ENCODE results near the gene PTBP3. TPM values are rescaled to one million over a fixed set of nuclear protein-coding genes. Genes with fewer than 3 reads are reported as not detected.

Gene PTBP3
- total RNA-seq, 1 experiment from 2014 or later, result 39.9 TPM

GRCh38 chr9:112184221-112184620, 149.2 kb downstream of the PTBP3 start:
- in situ Hi-C loops (cut with HindIII; ENCODE audit: low sequenced_read_pairs), result no loop called here
- DNase-seq (ENCODE audit: low spot score), result no peak

DNA sequence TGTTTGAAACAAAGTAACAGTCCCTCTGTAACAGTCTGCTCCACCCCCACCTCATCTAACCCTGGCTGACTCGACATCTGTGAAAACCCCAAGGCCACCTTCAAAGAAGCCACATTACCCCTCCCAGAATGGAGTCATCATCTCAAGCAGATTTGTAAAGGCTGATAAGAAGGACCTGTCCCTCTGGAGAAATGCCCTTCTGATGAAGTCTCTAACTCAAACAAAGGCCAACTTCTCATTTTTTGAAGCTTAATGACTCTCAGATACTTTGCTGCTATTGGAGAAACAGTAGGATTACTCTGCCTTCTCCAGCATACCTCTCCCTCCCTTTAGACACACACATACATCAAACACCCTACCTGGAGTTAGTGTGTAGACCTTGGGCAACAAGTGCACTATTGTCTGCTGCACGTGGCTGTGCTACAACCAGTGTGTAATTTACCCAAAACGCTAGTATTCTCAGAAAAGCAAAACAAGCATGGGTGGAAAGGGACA, 153.0 kb downstream of the PTBP3 start:
- DNase-seq (ENCODE audit: low spot score), result no peak
- in situ Hi-C loops (cut with HindIII; ENCODE audit: low sequenced_read_pairs), result no loop called here

DNA sequence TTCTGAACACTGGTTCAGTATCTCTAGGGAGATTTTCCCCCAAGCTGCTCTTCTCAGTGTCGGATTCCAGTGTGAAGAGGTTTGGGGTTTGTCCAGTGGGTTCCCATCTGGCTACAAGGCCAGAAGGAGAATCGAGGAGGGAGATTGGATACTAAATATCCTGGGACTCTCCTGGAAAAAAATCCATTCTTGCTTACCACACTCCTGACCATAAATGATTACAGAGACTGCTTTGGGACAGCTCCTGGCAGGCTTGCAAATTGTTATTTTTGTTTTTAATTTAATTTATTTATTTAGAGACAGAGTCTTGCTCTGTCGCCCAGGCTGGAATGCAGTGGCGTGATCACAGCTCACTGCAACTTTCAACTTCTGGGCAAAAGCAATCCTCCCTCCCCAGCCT, 153.6 kb downstream of the PTBP3 start:
- in situ Hi-C loops (cut with HindIII; ENCODE audit: low sequenced_read_pairs), result no loop called here
- no peak for DNase-seq (ENCODE audit: low spot score)

DNA sequence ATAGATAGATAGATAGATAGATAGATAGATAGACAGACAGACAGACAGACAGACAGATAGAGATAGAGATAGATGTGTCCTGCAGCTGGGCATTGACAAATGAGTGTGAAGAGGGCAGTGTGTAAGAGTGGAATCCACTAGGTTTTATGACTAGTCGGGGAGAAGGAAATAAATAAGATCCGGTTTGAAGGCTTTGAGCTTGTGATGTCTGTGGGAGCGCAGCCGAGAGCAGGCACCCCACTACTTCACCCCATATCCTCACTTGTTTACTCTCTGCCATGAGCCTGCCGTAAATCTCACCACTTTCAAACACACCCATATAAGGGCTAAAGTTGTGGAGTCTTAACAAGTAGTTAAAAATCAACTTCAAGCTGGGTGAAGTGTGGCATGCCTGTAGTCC, 156.9 kb downstream of the PTBP3 start:
- in situ Hi-C loops (cut with HindIII; ENCODE audit: low sequenced_read_pairs), result no loop called here
- DNase-seq (ENCODE audit: low spot score), result no peak

- in situ Hi-C loops (cut with HindIII; ENCODE audit: low sequenced_read_pairs), result no loop called here
- DNase-seq (ENCODE audit: low spot score), result no peak
Observed at GRCh38 chr9:112175796-112176315, 157.6 kb downstream of the PTBP3 start.

DNA sequence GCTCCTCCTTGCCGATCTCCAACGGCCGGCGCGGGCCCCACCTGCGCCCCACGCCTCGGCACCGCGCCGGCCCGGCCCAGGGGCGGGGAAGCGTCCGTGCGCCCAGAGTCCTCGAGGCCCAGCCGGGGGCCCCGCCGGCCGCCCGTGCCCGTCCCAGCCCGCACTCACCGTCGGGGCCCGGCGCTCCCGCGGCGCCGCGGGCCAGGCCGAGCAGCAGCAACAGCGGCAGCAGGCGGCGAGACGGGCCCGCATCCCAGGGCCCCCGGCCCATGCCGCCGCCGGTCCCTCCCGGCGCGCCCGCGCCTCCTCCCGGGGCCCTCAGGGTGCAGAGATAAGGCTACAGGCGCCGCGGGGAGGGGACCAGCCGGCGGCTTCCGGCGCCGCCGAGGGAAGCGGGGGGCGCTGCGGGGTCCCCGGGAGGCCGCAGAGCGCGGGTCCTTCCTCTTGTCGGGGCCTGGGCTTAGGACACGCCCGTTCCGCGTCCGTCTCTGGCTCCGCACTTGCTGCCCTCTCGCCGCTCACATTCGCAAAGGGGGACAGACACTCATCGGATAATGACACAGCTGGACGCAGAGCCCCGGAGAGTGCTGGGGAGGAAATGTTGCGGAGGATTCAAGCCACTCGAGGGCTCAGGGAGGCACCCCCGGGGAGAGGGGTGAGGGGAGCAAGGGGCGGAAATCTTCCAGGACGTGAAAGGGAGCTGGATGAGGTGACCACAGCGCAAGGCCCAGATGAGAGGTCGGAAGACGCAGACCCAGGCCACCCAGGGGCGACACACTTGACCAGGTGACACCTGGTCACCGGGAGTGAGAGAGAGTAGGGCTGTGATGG, 158.2 kb downstream of the PTBP3 start, which contains the start of gene SUSD1:
Gene SUSD1 (minus strand): TSS at position 333 of the 831 bp plus-strand sequence. CDS start 62 bp downstream, at position 271.
- in situ Hi-C loops (cut with HindIII; ENCODE audit: low sequenced_read_pairs), result no loop called here
- DNase-seq (ENCODE audit: low spot score), result no peak

DNA sequence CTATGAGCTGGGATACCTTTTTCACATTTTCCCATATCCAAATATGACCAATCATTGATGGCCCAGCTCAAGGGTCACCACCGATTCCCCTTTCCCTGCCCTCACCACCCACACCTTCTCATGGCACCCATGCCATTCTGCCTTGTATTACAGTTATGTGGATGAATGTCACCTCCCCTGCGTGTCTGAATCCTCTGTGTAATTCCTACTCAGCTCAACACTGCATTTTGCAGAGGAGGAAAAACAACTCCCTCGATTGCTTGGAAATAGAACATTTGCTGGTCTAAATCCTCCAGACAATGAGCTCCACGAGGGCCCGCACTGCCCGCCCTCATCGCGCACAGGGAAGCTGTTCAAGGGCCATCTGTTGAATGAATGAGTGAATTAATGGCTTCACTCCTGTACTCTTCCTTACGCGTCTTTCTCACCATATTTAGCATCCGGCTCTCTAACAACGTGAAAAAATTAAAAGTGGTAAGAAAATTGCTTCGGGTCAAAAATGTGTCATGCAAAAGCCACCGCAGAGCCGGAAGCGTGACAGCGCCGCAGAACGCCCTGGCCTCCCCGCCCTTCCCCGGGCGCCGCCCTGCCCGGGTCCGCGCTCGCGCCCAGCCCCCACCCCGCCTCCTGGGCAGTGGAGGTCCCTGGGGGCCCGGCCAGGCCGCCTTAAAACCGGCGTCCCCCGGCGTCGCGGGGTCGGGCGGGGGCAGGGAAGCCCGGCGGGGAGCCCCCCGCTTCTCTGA, 159.0 kb downstream of the PTBP3 start:
- in situ Hi-C loops (cut with HindIII; ENCODE audit: low sequenced_read_pairs), result no loop called here
- no peak for DNase-seq (ENCODE audit: low spot score)

GRCh38 chr9:112173489-112174221, 159.8 kb downstream of the PTBP3 start:
- in situ Hi-C loops (cut with HindIII; ENCODE audit: low sequenced_read_pairs), result no loop called here
- no peak for DNase-seq (ENCODE audit: low spot score)

GRCh38 chr9:112170968-112171367, 162.5 kb downstream of the PTBP3 start:
- in situ Hi-C loops (cut with HindIII; ENCODE audit: low sequenced_read_pairs), result no loop called here

GRCh38 chr9:112170235-112170634, 163.2 kb downstream of the PTBP3 start:
- in situ Hi-C loops (cut with HindIII; ENCODE audit: low sequenced_read_pairs), result no loop called here

More at GRCh38 chr9:112170968-112171367, 162.5 kb downstream of the PTBP3 start:
- DNase-seq (ENCODE audit: low spot score), result no peak

GRCh38 chr9:112169368-112169767, 164.1 kb downstream of the PTBP3 start:
- in situ Hi-C loops (cut with HindIII; ENCODE audit: low sequenced_read_pairs), result no loop called here
- DNase-seq (ENCODE audit: low spot score), result no peak

More at GRCh38 chr9:112170235-112170634, 163.2 kb downstream of the PTBP3 start:
- no peak for DNase-seq (ENCODE audit: low spot score)

DNA sequence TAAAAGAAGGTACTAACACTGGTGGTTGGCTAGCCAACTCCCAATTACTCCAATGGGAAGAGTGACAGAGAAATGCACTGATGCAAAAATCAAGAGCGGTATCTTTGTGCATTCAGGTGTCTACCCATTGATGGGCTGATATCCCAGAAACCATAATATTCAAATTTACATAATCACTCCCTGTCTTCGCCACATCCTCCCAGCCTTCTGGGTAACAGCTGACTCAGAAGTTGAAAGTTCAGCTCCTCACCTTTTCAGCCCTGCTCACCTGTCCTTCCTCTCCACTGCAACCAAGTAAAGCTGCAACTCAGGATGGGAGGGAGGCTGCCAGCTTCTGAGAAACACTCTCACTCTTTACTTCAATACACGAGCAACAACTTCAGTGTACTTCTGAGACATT, 165.2 kb downstream of the PTBP3 start:
- in situ Hi-C loops (cut with HindIII; ENCODE audit: low sequenced_read_pairs), result no loop called here
- no peak for DNase-seq (ENCODE audit: low spot score)

Other genes starting within 250 kb of the PTBP3 start
- gene SUSD1, start 158.3 kb downstream of the PTBP3 start, total RNA-seq (2014; rRNA removed; shearing (Covaris generic)), result 5.2 and 6.1 TPM in 2 replicates
- 35.1 and 61.3 TPM in 2 replicates for gene HSDL2, start 46.5 kb upstream of the PTBP3 start, total RNA-seq (2014; rRNA removed; shearing (Covaris generic))
- 3.0 and 6.8 TPM in 2 replicates for gene KIAA1958, start 153.2 kb upstream of the PTBP3 start, total RNA-seq (2014; rRNA removed; shearing (Covaris generic))

Measured in G401 (cell line).